Measurements from ENCODE around the gene HBG2. TPM values are rescaled to one million over a fixed set of nuclear protein-coding genes. Genes with fewer than 3 reads are reported as not detected.

HBG2 gene
- total and polyA plus RNA-seq, 2 of the 8 experiments (the other 6 are each of a cell fraction or from before 2014, with no cell fraction given) = 0.23 TPM; not detected in 1

DNA sequence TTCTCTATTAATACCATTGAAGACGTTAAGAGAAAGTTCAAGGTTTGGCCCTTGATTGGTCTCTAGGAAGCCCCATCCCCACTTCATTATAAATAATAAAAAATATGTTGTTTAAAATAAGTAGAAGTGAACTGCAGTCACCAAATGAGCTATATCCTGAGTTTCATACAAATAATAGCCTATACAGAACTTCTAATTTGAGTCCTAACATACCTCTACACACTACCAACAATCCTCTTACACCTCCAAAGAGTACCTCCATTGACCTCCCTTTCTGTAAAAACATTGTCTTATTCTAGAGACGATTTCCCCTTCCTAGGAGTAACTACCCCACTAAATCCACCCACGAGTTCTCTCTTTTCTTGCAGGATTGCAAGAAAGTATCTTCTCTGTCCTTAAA is 13.1 kb downstream of the HBG2 start:
- no peak overlapping the region for H3K9ac ChIP-seq (replicated peaks in 1 of 4; ENCODE audit: extremely low read depth in 1 of 4, low read depth in 3 of 4, low read length in 3 of 4)
- no peak overlapping the region for H3K18ac ChIP-seq (ENCODE audit: extremely low read depth, low read length)
- H4K20me1 ChIP-seq (replicated peaks in 1 of 2; ENCODE audit: control insufficient read depth in 1 of 2, insufficient read depth in 2 of 2, low read length in 2 of 2) = no peaks in the 10 kb centered on the region
- H3K14ac ChIP-seq (ENCODE audit: insufficient read length) = no peak overlapping the region
- no peak overlapping the region for H2AK5ac ChIP-seq (ENCODE audit: low read depth, low read length)
- no peak overlapping the region for H3K4me3 ChIP-seq (ENCODE audit: extremely low read depth in 1 of 4, insufficient read depth in 2 of 4, low read depth in 3 of 4, low read length in 4 of 4)
- no peak for DNase-seq (ENCODE audit: low read depth in 1 of 2, low spot score in 2 of 2)
- no peaks in the 10 kb centered on the region for H3K79me1 ChIP-seq (ENCODE audit: low read depth, low read length)
- H4K8ac ChIP-seq (ENCODE audit: extremely low read depth, insufficient read depth, low read length) = no peak overlapping the region
- H3K23me2 ChIP-seq (ENCODE audit: low read depth, low read length) = no peaks in the 10 kb centered on the region; the same call in 1 of the 2 replicates
- H3K36me3 ChIP-seq (ENCODE audit: control insufficient read depth in 2 of 4, insufficient read depth in 4 of 4, low read length in 3 of 4) = no peaks in the 10 kb centered on the region
- no peaks in the 10 kb centered on the region for H3K9me3 ChIP-seq (ENCODE audit: insufficient read depth in 2 of 2, low read depth in 1 of 2, low read length in 1 of 2)
- no peak overlapping the region for H2BK20ac ChIP-seq (ENCODE audit: low read length)
- no peak overlapping the region for H3K23ac ChIP-seq (ENCODE audit: insufficient read length)
- no peak overlapping the region for H2BK5ac ChIP-seq (ENCODE audit: low read depth, low read length)
- H3K27ac ChIP-seq (ENCODE audit: low read depth, low read length) = no peak overlapping the region
- ChIA-PET CTCF (ENCODE audit: partially characterized antibody) (interaction anchor here (0.8 to 1.8 kb wide), 3 partner anchors 28 to 140 kb away, joined by 3 to 4 read pairs (median 3); no protein-coding TSS in a partner anchor), POLR2A (ENCODE audit: partially characterized antibody) (no interaction called here)
- H4K5ac ChIP-seq (ENCODE audit: insufficient read length, low read depth, low read length) = no peak overlapping the region
- no peak overlapping the region for H2BK15ac ChIP-seq (ENCODE audit: low read length)
- H3K56ac ChIP-seq (replicated peaks; ENCODE audit: insufficient read length, low read depth, low read length) = no peak overlapping the region
- no peak for FAIRE-seq
- no peak overlapping the region for H2AFZ ChIP-seq (ENCODE audit: low read length)
- no peak overlapping the region for H3K4me2 ChIP-seq (ENCODE audit: insufficient read depth in 1 of 2, low read depth in 2 of 2, low read length in 2 of 2)
- no peak overlapping the region for H4K91ac ChIP-seq (replicated peaks; ENCODE audit: insufficient read length, low read length)
- H2BK12ac ChIP-seq (ENCODE audit: low read depth, low read length) = no peak overlapping the region
- H2BK120ac ChIP-seq (replicated peaks; ENCODE audit: low read depth, low read length) = no peak overlapping the region
- no peaks in the 10 kb centered on the region for H3K4me1 ChIP-seq (replicated peaks in 1 of 4; ENCODE audit: control insufficient read depth in 3 of 4, insufficient read depth in 4 of 4, low read length in 3 of 4)
- WGBS, 2 experiments (ENCODE audit: extremely low coverage in 1 of 2, insufficient coverage in 1 of 2, insufficient read length in 1 of 2, insufficient replicate concordance in 2 of 2, low coverage in 1 of 2, low lambda C conversion rate in 2 of 2, missing lambda C conversion rate in 1 of 2) = 92% methylated on average over 3 of the region's 3 CpGs; no CpG with 5 or more reads in 1 of the 2 experiments
- no peaks in the 10 kb centered on the region for H3K79me2 ChIP-seq (ENCODE audit: control insufficient read depth in 1 of 2, insufficient read depth in 2 of 2, low read length in 2 of 2)
- H3K4ac ChIP-seq (replicated peaks; ENCODE audit: insufficient read length, low read depth, low read length) = no peak overlapping the region
- no peaks in the 10 kb centered on the region for H3K27me3 ChIP-seq (replicated peaks in 1 of 4; ENCODE audit: control insufficient read depth in 3 of 4, extremely low read depth in 1 of 4, insufficient read depth in 3 of 4, low read length in 3 of 4)
- TF ChIP-seq BRCA1 (IDR thresholded peaks at IDR 0.05; ENCODE audit: low read depth, low read length) (no peak), KDM1A (IDR thresholded peaks at IDR 0.05; ENCODE audit: borderline replicate concordance, low read length) (no peak), POLR2AphosphoS5 (IDR thresholded peaks at IDR 0.05; ENCODE audit: low read depth, low read length) (no peak), MAFK (IDR thresholded peaks at IDR 0.05; ENCODE audit: low read depth, low read length) (no peak), SUZ12 (IDR thresholded peaks at IDR 0.05; ENCODE audit: low read length) (no peak), JUND (IDR thresholded peaks at IDR 0.05; ENCODE audit: low read length) (no peak), TEAD4 (IDR thresholded peaks at IDR 0.05; ENCODE audit: low read depth, low read length) (no peak), CTBP2 (IDR thresholded peaks at IDR 0.05; ENCODE audit: borderline replicate concordance, insufficient read depth, insufficient read length, low read length) (no peak), RBBP5 (IDR thresholded peaks at IDR 0.05; ENCODE audit: borderline replicate concordance, low read depth, low read length) (no peak), EZH2 (IDR thresholded peaks at IDR 0.05; ENCODE audit: low read depth, low read length, severe bottlenecking) (no peak), CHD2 (IDR thresholded peaks at IDR 0.05; ENCODE audit: low read length) (no peak), HDAC6 (IDR thresholded peaks at IDR 0.05; ENCODE audit: low read depth, low read length) (no peak), CBX5 (IDR thresholded peaks at IDR 0.05; ENCODE audit: low read depth, low read length) (no peak)
- TF ChIP-seq, protein P1, sequence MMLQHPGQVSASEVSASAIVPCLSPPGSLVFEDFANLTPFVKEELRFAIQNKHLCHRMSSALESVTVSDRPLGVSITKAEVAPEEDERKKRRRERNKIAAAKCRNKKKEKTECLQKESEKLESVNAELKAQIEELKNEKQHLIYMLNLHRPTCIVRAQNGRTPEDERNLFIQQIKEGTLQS (IDR thresholded peaks at IDR 0.05; ENCODE audit: insufficient read depth, low read depth, low read length) = no peak
